Measurements from ENCODE around the gene WDR86.
A peak's percentile ranks its signal among the peaks of the same experiment; 100 is the strongest.

WDR86 gene

DNA sequence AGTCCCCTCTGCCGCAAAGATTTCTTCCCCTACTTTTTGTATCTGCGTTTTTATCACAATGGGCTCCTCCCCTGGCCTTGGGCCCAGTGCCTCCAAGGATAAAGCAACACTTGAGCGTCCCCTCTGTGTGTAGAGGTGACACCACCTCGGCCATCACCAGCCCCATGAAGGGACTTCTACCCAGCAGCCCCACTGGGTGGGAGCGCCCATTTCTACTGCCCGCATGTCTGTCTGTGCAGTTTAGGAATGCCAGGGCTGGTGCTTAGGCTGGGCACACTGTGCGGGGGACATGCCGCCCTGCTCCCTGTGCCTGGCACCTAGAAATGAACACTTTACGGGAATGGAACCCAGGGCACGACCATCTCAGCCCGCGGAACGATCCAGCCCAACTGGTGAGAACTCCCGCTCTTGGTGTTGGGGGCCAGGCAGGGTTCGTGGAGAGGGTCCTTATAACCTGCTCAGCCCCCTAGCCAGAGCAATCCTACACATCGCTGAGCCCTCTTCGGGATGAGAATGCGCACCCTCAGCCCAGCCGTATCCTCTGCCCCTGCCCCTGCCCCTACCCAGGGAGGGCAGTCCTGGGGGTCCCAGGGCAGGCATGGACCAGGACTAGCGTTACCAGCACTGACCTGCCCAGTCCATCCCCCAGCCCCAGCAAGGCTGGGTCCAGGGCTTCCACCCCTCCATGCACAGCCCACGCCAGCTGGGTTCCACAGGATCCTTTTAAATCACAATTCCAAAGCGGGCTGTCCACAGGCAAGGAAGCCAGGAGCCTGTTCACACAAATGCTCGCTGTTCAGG is 17.3 kb upstream of the WDR86 start:
- DNase-seq = no peak

DNA sequence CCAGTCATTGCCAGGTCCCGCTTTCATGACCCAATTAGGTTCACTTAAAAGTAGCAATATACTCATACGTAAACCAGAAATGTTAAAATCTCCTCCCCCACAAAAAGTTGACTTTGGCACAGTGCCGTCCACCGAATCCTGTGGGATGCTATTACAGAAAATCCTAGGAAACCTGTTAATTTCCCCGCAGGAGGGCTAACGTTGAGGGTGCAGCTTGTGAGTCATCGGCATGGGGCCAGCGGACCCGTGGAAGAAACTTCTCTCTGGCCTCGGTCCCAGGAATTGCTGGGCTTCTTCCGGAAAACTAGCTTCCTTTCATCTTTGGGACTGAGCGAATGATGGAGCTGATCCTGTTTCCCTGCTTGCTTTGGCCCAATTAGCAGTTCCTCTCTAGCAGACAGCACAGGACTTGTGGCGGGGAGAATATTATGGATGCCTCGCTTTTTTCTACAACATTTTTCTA is 16.6 kb upstream of the WDR86 start:
- DNase-seq = peak; percentile 28

- no peak for DNase-seq
Measured at GRCh38 chr7:151425670-151426440, 16.0 kb upstream of the WDR86 start.

GRCh38 chr7:151424799-151425198 is 15.0 kb upstream of the WDR86 start:
- no peak for DNase-seq

- no peak for DNase-seq
Measured at GRCh38 chr7:151423936-151424335, 14.1 kb upstream of the WDR86 start.

DNA sequence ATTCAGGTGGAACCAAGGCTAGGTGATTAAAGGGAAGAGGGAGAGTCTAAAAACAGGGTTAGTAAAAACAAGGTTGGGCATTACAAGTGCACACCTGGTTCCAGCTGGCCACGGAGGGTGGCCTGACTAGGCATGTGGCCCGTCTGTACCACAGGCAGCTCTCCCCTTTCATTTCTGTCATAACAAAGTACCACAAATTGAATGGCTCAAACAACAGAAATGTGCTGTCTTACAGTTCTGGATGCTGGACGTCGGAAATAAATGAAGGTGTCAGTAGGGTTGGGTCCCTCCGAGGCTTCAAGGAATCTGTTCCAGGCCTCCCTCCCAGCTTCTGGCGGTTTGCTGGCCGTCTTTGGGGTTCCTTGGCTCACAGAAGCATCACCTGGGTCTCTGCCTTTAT is 13.4 kb upstream of the WDR86 start:
- no peak for DNase-seq

- DNase-seq = no peak
Measured at GRCh38 chr7:151422212-151422611, 12.4 kb upstream of the WDR86 start.

DNA sequence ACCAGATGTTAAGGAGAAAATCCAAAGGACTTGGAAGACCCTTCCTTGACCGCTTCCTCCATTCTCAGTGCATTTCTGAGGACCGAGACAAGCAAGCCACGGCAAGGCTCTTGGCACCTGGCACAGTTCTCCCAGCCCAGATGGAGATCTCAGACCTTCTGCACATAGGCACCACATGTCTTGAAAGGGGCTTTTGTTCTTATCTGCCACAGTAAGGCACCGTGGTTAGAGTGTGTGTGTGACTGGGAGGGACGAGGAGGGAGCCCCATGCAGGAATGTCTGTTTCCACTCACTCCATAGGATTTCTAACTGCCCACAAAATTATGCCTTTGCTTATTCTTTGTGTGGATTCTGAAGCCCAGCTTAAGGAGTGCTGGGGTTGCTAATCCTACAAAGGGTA is 10.3 kb upstream of the WDR86 start:
- DNase-seq = no peak

GRCh38 chr7:151416941-151417315 is 7.1 kb upstream of the WDR86 start:
- no peak for DNase-seq

DNA sequence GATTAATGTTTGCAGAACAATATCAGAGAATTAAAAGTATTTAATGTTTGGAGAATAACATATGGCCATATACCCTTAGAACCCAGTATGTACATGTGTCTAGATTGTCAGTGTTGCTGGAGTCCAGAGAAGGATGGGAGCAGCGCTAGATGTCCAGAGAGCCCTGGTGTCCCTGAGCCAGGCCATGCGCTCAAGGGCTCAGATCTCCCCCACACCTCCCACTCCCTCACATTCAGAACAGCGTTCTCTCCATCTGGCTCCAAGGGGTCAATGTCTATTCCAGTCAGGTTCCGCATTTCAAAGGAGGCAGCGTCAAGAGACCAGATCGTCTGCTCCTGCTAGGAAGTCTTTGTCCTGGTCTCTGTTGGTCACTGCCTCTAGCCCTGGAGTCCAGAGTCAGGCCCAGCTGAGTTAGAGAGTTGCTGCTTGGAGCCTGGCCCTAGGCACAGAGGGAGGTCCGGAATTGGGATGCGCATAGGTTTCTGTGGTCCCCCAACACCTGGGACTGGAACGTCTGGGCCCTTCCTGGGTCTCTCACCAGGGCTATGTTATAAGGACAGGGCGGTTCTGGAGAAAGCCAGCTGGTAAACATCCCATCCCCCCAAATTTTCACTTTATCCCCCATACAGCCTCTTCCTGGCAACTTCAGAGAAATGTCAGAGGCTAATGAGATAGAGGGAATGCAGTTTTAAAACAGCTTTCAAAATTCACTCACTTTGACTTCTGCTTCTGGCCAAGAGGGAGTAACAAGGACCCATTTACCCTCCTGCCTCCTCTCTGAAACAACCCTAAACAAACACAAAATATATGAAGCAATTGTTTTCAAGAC is 6.5 kb upstream of the WDR86 start:
- DNase-seq = no peak

DNA sequence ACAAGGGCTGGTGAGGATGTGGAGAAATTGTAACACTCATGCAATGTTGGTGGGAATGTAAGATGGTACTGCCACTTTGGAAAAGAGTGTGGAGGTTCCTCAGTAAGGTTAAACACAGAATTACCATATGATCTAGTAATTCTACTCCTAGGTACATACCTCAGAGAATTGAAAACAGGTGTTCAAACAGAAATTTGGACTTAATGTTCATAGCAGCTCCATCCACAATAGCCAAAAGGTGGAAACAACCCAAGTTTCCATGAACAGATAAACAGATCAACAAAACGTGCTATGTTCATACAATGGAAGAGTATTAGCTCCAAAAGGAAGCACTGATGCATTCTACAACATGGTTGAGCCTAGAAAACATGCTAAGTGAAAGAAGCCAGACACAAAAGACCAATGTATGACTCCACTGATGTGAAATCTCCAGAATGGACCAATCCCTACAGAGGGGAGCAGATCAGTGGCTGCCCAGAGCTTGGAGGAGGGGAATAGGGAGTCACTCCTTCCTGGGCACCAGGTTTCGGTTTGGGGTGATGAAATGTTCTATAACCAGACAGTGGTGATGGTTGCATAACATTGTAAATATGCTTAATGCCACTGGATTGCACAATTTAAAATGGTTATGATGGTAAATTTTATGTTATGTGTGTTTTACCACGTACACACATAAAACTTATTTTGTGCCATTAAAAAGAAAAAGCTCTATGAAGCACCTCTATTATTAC is 5.7 kb upstream of the WDR86 start:
- no peak for DNase-seq

DNA sequence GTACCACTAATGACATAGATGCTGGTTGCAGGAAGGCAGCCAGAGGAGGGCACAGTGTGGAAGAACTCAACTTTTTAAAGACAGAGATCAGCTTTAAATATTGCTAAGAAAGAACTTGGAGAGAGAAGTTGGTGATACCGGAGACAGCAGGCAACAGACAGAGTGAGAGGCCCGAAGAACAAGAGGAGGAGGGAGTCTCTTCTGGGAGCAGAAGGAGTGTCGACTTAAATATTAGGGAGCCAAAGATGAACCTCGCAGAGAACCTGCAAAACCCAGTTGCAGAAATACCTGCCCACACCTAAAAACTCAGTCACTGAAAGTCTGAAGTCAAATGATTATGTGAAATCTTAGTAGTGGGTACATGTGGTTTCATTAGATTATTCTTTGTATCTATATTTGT is 3.4 kb upstream of the WDR86 start:
- DNase-seq = no peak

DNA sequence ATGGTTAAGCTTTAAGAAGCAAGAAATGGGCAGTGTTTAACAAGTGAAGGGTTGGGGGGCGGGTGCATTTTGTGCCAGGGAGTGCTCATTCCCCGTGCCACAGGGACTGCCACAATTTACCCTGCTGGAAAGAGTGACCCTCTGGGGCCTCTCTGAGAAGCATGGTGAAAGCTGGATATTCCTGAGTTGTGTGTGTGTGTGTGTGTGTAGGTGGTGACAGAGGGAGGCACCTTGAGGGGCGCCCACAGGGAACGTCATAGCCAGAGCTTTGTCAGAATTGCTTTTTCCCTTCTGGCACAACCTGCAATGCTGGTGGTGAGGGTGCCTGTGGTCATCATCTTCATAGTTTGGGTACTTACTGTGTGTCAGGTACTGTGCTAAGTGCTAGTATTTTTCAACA is 2.5 kb upstream of the WDR86 start:
- no peak for DNase-seq

DNA sequence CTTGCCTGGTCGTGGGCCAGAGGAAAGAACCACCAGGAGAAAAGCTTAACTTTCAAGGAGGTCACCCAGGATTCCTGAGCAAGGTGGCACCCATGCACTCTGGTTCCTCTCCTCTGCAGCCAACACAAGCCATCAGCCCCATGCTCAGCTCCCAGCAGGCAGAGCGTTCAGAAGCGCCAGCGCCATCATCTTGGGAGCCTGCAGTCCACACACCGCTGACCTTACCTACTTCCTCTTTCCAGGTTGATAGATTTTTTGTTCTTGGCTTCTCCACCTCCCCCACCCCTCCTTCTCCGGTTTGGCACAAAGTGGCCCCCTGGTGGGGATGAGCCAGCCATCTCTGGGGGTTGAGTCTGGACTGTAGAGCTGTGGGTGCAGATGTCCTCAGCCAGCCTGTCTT is 1.7 kb upstream of the WDR86 start:
- no peak for DNase-seq

DNA sequence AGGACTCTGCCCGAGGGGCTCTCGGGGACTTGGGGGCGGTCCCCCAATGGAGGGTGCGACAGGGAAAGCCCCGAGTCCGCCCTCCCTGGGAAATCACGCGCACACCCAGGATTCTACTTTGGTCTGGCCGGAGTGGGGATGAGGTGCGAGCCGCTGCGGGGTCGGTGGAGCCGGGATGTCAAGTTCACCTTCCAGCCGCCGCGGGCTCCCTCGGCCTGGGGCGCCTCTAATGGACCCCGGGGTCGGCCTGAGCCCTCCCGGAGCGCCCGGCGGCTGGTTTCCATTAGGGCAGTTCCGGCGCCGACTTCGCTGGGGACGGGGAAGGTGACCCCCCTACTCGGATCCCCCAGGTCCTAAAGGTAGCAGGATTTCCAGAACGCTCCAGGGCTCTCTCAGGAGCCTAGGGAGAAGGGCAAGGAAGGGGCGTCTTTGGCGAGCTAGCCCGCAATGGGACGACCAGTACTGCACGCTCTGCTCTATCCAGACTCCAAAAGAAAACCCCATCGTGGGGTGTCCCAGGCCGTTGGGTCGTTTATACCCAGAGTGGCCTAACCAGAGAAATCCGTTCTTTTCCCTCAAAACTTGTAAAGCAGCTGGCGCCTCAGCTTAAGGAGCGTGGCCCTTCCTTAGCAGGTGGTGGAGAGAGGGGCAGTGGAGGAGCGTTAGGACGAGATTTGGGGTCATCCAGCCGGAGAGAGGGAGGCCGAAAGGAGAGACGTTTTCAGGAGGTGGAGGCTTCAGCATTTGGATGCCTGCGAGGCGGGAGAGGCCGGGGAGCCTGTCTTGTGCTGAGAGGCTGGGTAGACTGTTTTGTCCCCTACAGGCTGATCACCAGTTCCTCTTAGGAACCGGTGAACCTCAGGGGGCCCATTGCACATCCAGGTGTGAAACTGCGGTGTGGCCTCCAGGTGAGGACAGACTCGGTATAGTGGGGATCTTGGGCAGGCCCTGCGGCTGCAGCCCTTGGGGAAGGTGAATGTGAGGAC is 860 bp upstream of the WDR86 start:
- DNase-seq = no peak

DNA sequence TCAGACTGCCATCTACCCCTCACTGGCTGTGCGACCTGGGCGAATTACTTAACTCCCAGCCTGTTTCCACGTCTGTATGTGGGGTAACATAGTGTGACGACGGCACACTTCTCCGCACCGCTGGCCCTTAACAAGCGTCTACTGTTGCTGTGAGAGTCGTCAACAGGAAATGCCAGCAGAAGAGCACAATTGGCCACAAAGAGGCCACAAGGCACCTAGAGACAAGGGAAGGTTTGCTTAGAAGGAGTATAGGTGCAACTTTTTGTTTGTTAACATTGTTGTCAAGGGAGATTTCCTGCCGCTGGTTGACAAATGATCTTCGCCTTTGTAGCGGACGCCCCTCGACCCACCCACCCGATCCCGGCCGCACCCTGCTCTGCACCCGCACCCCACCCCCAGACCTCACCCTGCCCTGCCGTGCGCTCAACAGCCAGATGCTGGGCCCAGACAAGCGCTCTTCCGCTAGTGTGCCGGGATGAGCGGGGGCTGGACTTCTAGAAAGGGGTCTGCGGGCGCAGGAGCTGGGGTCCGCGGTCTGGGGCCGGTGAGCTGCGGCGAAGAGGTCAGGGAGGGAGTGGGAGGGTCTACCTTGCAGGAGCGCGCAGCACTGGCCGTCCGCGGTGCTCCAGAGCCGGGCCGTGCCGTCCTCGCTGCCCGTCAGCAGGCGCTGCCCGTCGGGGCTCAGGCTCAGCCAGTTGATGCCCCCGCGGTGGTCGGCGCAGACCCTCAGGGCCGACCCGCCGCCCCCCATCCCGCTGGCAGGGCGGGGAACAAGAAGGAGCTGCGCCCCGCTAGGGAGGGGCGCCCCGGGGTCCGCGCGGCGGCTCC is 785 bp downstream of the WDR86 start:
- no peak for DNase-seq

- DNase-seq = no peak
Measured at GRCh38 chr7:151408498-151408838, 1.4 kb downstream of the WDR86 start.

DNA sequence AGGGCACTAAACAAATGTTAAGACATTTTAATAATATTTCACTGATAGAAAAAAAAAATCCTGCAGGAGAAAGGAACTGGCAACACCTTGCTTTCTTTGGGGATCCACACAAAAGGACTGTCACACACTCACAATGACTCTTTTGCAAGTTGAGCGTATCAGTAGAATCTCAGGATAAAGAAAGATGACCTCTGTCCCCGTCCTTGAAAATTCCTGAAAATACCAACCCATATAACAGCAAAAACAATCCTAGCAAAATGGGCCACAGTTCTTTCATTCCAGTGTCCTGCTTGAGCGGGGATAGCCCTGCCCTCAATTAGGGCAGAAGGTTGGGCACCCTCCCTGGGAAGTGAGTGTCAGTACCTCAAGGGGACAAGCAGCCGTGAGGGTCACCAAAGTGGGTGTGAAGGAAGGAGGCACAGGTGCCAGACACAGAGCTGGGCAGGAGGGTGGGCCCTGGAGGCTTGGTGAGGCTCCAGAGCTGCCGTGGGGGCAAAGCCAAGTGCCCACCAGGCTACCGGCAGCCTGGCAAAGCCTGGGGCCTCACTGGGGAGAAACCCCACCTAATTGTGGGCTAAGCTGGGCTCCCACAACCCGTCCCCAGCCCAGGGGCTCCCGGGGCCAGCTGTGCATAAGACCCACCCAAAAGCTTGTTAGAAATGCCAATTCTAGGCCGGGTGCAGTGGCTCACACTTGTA is 2.8 kb downstream of the WDR86 start:
- DNase-seq = no peak

GRCh38 chr7:151406051-151406875 is 3.6 kb downstream of the WDR86 start:
- no peak for DNase-seq

Data from DMS 273 treated with DMSO at 0.1 percent for 48 hours (cell line).